ENCODE results near the gene RNF183.
"Not testable (repeated sequence)": the region's sequence is repeated elsewhere in the genome, so short reads cannot be mapped to it uniquely, and the experiment has no call there.

The RNF183 gene

DNA sequence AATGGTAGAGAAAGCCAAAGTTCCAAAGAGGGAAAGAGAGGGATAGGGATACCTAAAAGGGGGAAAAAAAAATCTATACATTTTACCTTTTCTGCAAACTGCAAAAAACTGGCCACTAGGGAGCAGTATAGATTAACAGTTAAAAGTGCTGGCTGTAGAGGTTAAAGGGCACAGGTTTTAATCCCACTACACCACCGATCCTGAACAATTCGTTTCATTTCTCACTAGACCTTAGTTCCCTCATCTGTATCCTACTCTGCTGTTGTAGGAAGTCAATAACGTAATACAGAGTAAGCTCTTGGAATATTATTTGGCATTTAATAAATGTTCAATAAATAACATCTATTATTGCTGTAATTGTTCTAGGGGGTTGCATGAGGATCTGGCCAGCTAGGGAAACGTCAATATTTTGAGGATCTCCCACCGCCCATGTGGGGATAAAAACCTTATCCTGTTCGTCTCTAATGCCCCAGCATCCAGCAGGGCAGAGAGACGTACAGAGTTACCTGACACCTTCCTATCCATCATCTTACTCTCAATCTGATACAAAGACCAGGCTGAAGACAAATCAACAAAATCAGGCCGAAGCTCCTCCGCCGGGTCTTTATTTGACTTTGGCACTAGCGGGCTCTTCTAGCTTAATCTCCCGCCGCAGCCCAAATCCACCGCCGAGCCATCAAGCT lies 28.6 kb downstream of the RNF183 start:
- DNase-seq (ENCODE audit: low read depth), result no peak

DNA sequence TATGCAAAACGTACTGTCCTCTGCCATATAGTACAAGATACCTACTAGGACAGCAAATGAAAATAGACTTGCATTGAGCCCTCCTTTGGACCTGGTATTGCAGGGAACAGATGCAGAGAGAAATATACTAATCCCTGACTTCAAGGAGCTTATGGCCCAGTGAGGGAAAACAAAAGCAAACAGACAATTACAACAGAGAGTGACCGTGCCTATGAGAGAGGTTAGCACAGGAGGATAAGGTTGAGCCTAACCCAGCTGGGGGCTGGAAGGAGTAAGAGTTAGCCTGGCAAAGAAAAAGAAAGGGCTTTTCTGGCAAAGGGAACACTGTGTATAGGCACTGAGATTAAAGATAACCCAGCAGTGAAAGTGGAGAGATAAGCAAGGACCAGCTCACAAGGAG lies 33.3 kb downstream of the RNF183 start:
- DNase-seq (ENCODE audit: low read depth), result no peak

DNA sequence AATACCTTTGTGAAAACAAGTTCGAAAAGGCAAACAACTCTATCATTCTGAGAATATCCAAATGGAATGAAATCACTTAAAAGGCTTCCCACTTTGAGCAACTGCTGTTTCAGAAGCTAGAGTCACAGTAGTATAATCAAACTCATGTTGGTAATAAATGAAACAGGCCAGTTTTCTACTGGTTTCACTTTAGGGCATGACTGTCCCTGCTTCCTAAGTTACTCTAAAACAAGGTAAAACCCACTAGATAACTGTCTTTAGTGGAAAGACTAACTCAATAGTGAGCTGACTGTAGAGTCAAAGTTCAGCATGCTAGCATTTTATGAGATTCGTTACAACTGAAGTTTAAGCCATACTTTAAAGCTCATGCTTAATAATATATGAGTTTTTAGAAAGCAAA lies 33.8 kb downstream of the RNF183 start:
- DNase-seq (ENCODE audit: low read depth), result no peak

DNA sequence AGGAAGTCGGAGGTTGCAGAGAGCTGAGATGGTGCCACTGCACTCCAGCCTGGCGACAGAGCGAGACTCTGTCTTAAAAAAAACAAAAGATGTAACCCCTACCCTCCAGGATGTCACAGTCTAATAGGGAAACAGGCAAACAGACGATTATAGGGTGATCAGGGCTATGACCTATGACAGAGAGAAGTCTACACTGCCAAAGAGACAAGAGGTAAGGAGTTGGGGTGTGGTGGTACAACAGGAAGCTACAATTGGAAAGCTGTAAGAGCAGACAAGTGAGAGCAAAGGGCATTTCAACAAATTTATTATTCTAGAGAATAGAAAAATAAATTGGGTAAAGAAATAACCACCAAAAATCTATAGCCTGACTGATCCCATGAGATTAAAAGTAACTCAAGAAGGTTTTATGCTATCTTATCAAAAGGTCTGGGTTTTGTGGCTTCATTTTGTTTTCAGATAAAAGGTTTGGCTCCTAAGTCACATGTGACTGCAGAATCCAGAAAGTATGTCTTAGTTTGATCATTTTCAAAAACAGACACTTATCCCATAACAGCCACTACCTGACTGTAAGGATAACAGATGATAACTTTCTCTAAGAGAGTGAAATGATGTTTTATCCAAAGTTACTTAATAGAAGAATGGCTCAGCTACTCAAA lies 35.1 kb downstream of the RNF183 start:
- DNase-seq (ENCODE audit: low read depth), result peak; percentile 40

DNA sequence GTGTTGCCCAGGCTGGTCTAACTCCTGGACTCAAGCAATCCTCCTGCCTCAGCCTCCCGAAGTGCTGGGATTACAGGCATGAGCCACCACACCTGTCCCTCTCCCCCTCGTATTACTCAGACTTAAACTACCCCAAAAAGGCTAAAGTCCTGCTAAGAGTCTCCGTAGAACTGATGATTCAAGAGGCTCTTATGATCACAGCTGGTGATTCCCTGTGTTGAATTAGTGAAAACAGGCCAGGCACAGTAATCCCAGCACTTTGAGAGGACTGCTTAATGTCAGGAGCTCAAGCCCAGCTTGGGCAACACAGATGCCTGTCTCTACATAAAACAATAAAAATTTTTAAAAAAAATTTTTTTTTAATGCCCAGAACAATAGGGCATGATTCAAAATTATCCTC lies 37.0 kb downstream of the RNF183 start:
- no peak for DNase-seq (ENCODE audit: low read depth)

DNA sequence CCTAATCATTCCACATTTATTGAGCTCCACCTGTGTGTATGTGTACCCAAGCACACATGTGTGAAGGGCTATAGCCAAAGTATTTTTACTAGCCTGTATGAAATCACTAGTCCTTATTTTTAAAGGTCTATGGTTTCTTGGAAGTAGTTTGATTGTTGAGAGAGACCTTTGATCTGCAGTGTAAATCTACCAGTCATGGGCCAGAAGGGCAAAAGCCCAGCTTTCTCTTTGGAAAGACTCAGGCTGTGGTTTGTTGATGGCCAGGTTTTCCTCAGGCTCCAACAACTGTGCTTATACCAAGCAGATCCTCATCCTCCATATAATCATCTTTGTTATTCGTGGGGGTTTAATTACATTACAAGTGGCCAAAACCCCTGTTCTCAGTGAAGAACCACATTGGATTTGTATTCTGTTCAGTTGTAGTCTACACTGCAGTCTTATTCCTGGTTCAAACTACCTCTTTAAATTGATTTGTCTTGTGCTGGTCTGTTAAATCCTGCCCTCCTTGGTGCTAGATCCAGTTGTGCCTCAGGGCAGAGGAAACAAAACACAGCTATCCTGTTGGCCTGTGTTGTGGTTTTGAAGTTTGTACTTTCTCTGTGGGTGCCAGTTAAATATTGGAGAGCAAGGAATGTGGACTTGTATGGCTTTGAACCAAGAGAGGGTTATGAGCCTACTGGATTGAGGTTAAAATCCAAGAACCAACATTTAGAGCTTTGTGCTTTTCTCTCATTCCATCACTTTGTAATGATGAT lies 41.1 kb downstream of the RNF183 start:
- DNase-seq (ENCODE audit: low read depth), result no peak

DNA sequence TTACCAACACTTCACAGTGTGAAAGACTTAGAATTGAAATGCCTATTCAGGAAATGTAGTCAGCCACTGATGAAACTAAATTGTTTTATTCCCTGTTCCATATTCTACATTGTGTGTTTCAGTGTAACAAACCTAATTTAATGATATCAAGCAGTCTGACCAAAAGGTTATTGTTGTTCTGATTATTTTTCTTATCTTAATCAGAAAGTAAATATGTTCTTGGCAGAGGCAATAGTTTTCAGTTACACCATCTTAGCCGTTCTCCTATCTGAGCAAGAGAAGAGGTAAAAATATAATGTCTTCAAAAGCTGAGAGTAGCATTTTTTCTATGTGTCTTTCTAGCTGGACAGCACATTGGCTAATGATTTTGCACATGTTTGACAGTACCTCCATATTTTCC lies 44.9 kb downstream of the RNF183 start:
- DNase-seq (ENCODE audit: low read depth), result no peak

DNA sequence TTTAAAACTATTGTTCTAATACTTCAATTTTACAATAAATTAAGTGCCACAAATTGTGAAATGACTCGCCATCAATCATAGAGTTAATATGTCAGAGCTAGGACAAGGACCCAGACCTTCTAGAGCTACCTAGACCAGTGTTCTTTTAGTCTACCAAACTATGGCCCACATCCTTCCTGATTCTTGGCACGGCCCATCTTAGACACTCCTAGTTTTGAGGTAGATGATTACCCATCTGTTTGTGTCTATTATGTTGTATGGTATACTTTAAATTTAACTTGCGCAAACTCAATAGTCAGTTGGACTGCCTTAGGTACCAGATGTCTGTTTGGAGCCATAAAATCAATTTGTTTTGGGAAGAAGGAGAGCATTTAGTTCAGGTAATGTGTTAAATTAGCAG lies 45.3 kb downstream of the RNF183 start:
- no peak for DNase-seq (ENCODE audit: low read depth)

DNA sequence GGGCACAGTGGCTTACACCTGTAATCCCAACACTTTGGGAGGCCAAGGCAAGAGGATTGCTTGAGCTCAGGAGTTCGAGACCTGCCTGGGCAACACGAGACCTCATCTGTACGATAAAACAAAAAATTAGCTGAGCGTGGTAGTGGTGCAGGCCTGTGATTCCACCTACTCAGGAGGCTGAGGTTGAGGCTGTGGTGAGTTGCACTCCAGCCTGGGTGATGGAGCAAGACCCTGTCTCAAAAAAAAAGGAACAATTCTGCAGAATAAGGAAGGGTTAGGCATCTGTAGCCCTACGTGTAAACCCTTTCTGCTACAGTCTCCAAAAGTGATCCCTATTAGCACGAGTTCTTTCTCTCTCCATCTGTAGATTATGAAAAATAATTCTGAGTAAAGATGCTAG lies 47.7 kb downstream of the RNF183 start:
- DNase-seq (ENCODE audit: low read depth), result no peak

DNA sequence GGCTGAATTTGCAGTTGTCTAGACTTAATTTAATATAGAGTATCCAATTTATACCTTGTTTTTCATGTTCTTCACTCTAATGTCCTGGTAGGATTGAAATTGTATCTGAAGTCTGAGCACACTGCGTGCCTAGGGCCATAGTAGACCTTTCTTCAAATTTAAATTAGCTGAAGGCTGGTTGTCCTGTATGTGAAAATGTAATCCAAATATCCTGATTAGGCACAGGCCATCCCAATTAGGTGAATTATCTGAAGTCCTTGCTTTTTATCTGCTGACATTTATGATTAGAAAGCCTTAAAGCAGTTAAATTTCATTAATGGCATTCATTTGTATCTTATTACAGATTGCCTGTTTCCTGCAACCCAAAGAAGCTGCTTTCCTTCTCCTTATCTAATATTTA lies 48.2 kb downstream of the RNF183 start:
- no peak for DNase-seq (ENCODE audit: low read depth)

DNA sequence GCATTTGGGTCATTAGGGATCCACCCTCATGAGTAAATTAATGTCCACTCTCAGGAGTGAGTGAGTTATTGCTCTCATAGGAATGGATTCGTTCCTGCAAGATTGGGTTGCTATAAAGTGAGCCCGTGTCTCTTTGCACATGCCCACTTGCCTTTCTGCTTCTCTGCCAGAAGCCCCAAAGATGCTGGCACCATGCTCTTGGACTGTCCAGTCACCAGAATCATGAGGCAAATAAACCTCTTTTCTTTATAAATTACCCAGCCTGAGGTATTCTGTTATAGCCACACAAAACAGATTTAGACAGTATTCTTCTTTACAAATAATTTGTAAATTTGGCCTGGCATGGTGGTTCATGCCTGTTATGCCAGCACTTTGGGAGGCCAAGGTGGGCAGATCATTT lies 52.4 kb downstream of the RNF183 start:
- no peak for DNase-seq (ENCODE audit: low read depth)

DNA sequence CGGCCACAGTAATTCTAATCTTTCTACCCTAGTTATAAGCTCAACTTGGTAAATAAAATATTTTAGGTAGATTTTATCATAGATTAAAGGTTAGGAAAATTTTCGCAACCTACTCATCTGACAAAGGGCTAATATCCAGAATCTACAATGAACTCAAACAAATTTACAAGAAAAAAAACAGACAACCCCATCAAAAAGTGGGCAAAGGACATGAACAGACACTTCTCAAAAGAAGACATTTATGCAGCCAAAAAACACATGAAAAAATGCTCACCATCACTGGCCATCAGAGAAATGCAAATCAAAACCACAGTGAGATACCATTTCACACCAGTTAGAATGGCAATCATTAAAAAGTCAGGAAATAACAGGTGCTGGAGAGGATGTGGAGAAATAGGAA lies 53.5 kb downstream of the RNF183 start:
- DNase-seq (ENCODE audit: low read depth), result not testable (repeated sequence)

DNA sequence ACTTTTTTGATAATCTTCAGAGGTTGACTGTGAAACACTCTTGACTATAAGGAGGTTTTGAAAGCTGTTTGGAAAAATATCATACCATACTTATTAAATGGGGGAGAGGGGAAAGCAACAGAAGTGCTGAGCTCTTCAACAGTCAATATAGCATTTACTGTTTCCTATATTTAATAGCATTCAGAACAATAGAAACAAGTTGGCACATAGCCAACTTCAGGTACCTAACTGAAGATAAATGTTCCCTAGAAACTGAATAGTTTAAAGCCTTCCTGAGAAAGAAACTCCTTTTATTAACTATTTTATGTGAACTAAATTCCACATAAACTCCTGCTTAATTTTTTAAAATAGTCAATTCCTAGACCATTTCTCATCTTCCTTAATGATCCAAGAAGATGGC lies 55.5 kb downstream of the RNF183 start:
- DNase-seq (ENCODE audit: low read depth), result no peak
